ENCODE results near the gene MYH14.

MYH14 gene

GRCh38 chr19:50248413-50248812 is 45.0 kb downstream of the MYH14 start:
- Histone ChIP-seq H3K9me3 (ENCODE audit: control insufficient read depth, low read length) (peaks cover 11% of the 10 kb centered on the region), H3K4me1 (ENCODE audit: control insufficient read depth, insufficient read depth, low read length) (peaks cover 3% of the 10 kb centered on the region), H3K27me3 (replicated peaks; ENCODE audit: control insufficient read depth, insufficient read depth, low read length) (peaks cover 5% of the 10 kb centered on the region), H3K36me3 (ENCODE audit: control insufficient read depth, insufficient read depth, low read length, severe bottlenecking) (no peaks in the 10 kb centered on the region), H3K9ac (ENCODE audit: low read length) (no peak overlapping the region), H3K4me3 (ENCODE audit: low read length) (no peak overlapping the region)
- no peak for DNase-seq (ENCODE audit: low read depth)

- no peak overlapping the region for H3K9ac ChIP-seq (ENCODE audit: low read length)
- H3K4me1 ChIP-seq (ENCODE audit: control insufficient read depth, insufficient read depth, low read length), result peaks cover 3% of the 10 kb centered on the region
- H3K4me3 ChIP-seq (ENCODE audit: low read length), result no peak overlapping the region
- peaks cover 5% of the 10 kb centered on the region for H3K27me3 ChIP-seq (replicated peaks; ENCODE audit: control insufficient read depth, insufficient read depth, low read length)
- no peaks in the 10 kb centered on the region for H3K36me3 ChIP-seq (ENCODE audit: control insufficient read depth, insufficient read depth, low read length, severe bottlenecking)
- H3K9me3 ChIP-seq (ENCODE audit: control insufficient read depth, low read length), result peaks cover 12% of the 10 kb centered on the region
- no peak for DNase-seq (ENCODE audit: low read depth)
Measured at GRCh38 chr19:50248826-50249225, 45.4 kb downstream of the MYH14 start.

- H3K4me1 ChIP-seq (ENCODE audit: control insufficient read depth, insufficient read depth, low read length), result peaks cover 3% of the 10 kb centered on the region
- no peak for DNase-seq (ENCODE audit: low read depth)
- H3K9me3 ChIP-seq (ENCODE audit: control insufficient read depth, low read length), result peaks cover 12% of the 10 kb centered on the region
- no peak overlapping the region for H3K4me3 ChIP-seq (ENCODE audit: low read length)
- peaks cover 6% of the 10 kb centered on the region for H3K27me3 ChIP-seq (replicated peaks; ENCODE audit: control insufficient read depth, insufficient read depth, low read length)
- peaks cover 1% of the 10 kb centered on the region for H3K36me3 ChIP-seq (ENCODE audit: control insufficient read depth, insufficient read depth, low read length, severe bottlenecking)
- no peak overlapping the region for H3K9ac ChIP-seq (ENCODE audit: low read length)
Measured at GRCh38 chr19:50249636-50250035, 46.2 kb downstream of the MYH14 start.

GRCh38 chr19:50250450-50251136 is 47.2 kb downstream of the MYH14 start:
- Histone ChIP-seq H3K4me3 (ENCODE audit: low read length) (no peak overlapping the region), H3K4me1 (ENCODE audit: control insufficient read depth, insufficient read depth, low read length) (peaks cover under 1% of the 10 kb centered on the region), H3K27me3 (replicated peaks; ENCODE audit: control insufficient read depth, insufficient read depth, low read length) (peaks cover 9% of the 10 kb centered on the region), H3K36me3 (ENCODE audit: control insufficient read depth, insufficient read depth, low read length, severe bottlenecking) (peaks cover 3% of the 10 kb centered on the region), H3K9ac (ENCODE audit: low read length) (no peak overlapping the region), H3K9me3 (ENCODE audit: control insufficient read depth, low read length) (peaks cover 12% of the 10 kb centered on the region)
- no peak for DNase-seq (ENCODE audit: low read depth)

- peak; percentile 11 for DNase-seq (ENCODE audit: low read depth)
- Histone ChIP-seq H3K27me3 (replicated peaks; ENCODE audit: control insufficient read depth, insufficient read depth, low read length) (peaks cover 9% of the 10 kb centered on the region), H3K9ac (ENCODE audit: low read length) (no peak overlapping the region), H3K9me3 (ENCODE audit: control insufficient read depth, low read length) (peaks cover 12% of the 10 kb centered on the region), H3K4me1 (ENCODE audit: control insufficient read depth, insufficient read depth, low read length) (no peaks in the 10 kb centered on the region), H3K36me3 (ENCODE audit: control insufficient read depth, insufficient read depth, low read length, severe bottlenecking) (peaks cover 3% of the 10 kb centered on the region), H3K4me3 (ENCODE audit: low read length) (no peak overlapping the region)
Measured at GRCh38 chr19:50252111-50252886, 48.9 kb downstream of the MYH14 start.

- no peak for DNase-seq (ENCODE audit: low read depth)
- no peak overlapping the region for H3K4me3 ChIP-seq (ENCODE audit: low read length)
- H3K36me3 ChIP-seq (ENCODE audit: control insufficient read depth, insufficient read depth, low read length, severe bottlenecking), result peaks cover 3% of the 10 kb centered on the region
Measured at GRCh38 chr19:50252887-50253268, 49.5 kb downstream of the MYH14 start.

GRCh38 chr19:50255115-50255514 is 51.7 kb downstream of the MYH14 start:
- no peak overlapping the region for H3K4me3 ChIP-seq (ENCODE audit: low read length)
- no peak overlapping the region for H3K9ac ChIP-seq (ENCODE audit: low read length)
- H3K36me3 ChIP-seq (ENCODE audit: control insufficient read depth, insufficient read depth, low read length, severe bottlenecking), result peaks cover 3% of the 10 kb centered on the region
- peaks cover 12% of the 10 kb centered on the region for H3K9me3 ChIP-seq (ENCODE audit: control insufficient read depth, low read length)
- peaks cover 6% of the 10 kb centered on the region for H3K27me3 ChIP-seq (replicated peaks; ENCODE audit: control insufficient read depth, insufficient read depth, low read length)
- DNase-seq (ENCODE audit: low read depth), result no peak
- H3K4me1 ChIP-seq (ENCODE audit: control insufficient read depth, insufficient read depth, low read length), result no peaks in the 10 kb centered on the region

More at GRCh38 chr19:50252887-50253268, 49.5 kb downstream of the MYH14 start:
- H3K27me3 ChIP-seq (replicated peaks; ENCODE audit: control insufficient read depth, insufficient read depth, low read length), result peaks cover 11% of the 10 kb centered on the region
- no peaks in the 10 kb centered on the region for H3K4me1 ChIP-seq (ENCODE audit: control insufficient read depth, insufficient read depth, low read length)
- peaks cover 12% of the 10 kb centered on the region for H3K9me3 ChIP-seq (ENCODE audit: control insufficient read depth, low read length)
- no peak overlapping the region for H3K9ac ChIP-seq (ENCODE audit: low read length)

- peaks cover 6% of the 10 kb centered on the region for H3K27me3 ChIP-seq (replicated peaks; ENCODE audit: control insufficient read depth, insufficient read depth, low read length)
- no peaks in the 10 kb centered on the region for H3K4me1 ChIP-seq (ENCODE audit: control insufficient read depth, insufficient read depth, low read length)
- peaks cover 3% of the 10 kb centered on the region for H3K36me3 ChIP-seq (ENCODE audit: control insufficient read depth, insufficient read depth, low read length, severe bottlenecking)
- DNase-seq (ENCODE audit: low read depth), result no peak
- no peak overlapping the region for H3K9ac ChIP-seq (ENCODE audit: low read length)
- H3K4me3 ChIP-seq (ENCODE audit: low read length), result no peak overlapping the region
- peaks cover 12% of the 10 kb centered on the region for H3K9me3 ChIP-seq (ENCODE audit: control insufficient read depth, low read length)
Measured at GRCh38 chr19:50257141-50257540, 53.7 kb downstream of the MYH14 start.

GRCh38 chr19:50258918-50259372 is 55.5 kb downstream of the MYH14 start:
- no peaks in the 10 kb centered on the region for H3K4me1 ChIP-seq (ENCODE audit: control insufficient read depth, insufficient read depth, low read length)
- DNase-seq (ENCODE audit: low read depth), result no peak
- no peak overlapping the region for H3K9ac ChIP-seq (ENCODE audit: low read length)
- peaks cover 6% of the 10 kb centered on the region for H3K27me3 ChIP-seq (replicated peaks; ENCODE audit: control insufficient read depth, insufficient read depth, low read length)
- no peaks in the 10 kb centered on the region for H3K9me3 ChIP-seq (ENCODE audit: control insufficient read depth, low read length)
- no peak overlapping the region for H3K4me3 ChIP-seq (ENCODE audit: low read length)
- peaks cover 3% of the 10 kb centered on the region for H3K36me3 ChIP-seq (ENCODE audit: control insufficient read depth, insufficient read depth, low read length, severe bottlenecking)

GRCh38 chr19:50261446-50261970 is 58.1 kb downstream of the MYH14 start:
- H3K27me3 ChIP-seq (replicated peaks; ENCODE audit: control insufficient read depth, insufficient read depth, low read length), result peaks cover 2% of the 10 kb centered on the region
- no peaks in the 10 kb centered on the region for H3K9me3 ChIP-seq (ENCODE audit: control insufficient read depth, low read length)
- no peak overlapping the region for H3K9ac ChIP-seq (ENCODE audit: low read length)
- H3K4me3 ChIP-seq (ENCODE audit: low read length), result no peak overlapping the region
- no peak for DNase-seq (ENCODE audit: low read depth)
- H3K4me1 ChIP-seq (ENCODE audit: control insufficient read depth, insufficient read depth, low read length), result no peaks in the 10 kb centered on the region
- no peaks in the 10 kb centered on the region for H3K36me3 ChIP-seq (ENCODE audit: control insufficient read depth, insufficient read depth, low read length, severe bottlenecking)

GRCh38 chr19:50263176-50263575 is 59.8 kb downstream of the MYH14 start:
- Histone ChIP-seq H3K36me3 (ENCODE audit: control insufficient read depth, insufficient read depth, low read length, severe bottlenecking) (no peaks in the 10 kb centered on the region), H3K9ac (ENCODE audit: low read length) (no peak overlapping the region), H3K4me3 (ENCODE audit: low read length) (no peak overlapping the region), H3K9me3 (ENCODE audit: control insufficient read depth, low read length) (no peaks in the 10 kb centered on the region), H3K27me3 (replicated peaks; ENCODE audit: control insufficient read depth, insufficient read depth, low read length) (no peaks in the 10 kb centered on the region), H3K4me1 (ENCODE audit: control insufficient read depth, insufficient read depth, low read length) (no peaks in the 10 kb centered on the region)
- no peak for DNase-seq (ENCODE audit: low read depth)

All from adipocyte (in vitro differentiated cells).